Measurements from ENCODE around the gene SERPINA5.

The SERPINA5 gene

GRCh38 chr14:94581127-94581999, at the start of gene SERPINA5:
Gene SERPINA5, plus strand, starts transcription at chr14:94581426. Its CDS starts 5,937 bp downstream, at chr14:94587363.
- DNase-seq (ENCODE audit: low spot score): no peak

DNA sequence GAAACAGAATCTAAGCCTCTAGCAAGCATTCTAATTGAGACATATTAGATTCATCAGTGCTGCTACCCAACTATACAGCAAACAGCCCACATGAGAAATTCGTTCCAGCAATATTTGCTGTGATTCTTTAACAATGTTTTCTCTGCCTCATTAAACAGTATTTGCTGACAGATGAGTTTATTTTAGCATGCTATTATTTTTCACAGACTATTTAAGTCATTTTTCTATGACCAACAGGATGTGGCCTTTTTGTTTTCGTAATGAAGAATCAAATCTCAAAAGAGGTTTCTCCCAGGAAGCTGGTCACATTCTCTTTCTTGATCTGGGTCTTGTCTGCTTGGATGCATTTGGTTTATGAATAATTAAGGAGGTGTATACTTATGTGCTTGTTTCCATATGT, 48.8 kb upstream of the SERPINA5 start:
- no peak for DNase-seq (ENCODE audit: low spot score)

DNA sequence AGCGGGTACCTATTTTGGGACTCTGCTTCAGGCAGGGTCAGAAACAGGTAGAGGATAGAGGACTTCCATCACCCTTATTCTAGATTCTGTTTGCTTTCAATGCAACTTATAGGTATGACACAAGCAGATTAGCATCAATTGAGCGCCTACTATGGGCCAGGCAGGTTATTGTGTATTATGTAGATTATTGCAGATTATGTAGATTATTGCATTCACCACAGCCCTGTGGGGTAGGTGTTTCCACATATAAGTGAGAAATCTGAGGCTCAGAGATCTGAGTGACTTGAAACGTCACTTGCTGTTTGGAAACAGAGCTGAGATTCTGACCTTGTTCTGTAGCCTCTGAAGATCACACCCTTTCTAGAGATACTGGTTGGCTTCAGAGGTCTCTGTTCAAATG, 45.7 kb upstream of the SERPINA5 start:
- DNase-seq (ENCODE audit: low spot score): no peak

- no peak for DNase-seq (ENCODE audit: low spot score)
These were observed 44.4 kb upstream of the SERPINA5 start for GRCh38 chr14:94536836-94537235.

DNA sequence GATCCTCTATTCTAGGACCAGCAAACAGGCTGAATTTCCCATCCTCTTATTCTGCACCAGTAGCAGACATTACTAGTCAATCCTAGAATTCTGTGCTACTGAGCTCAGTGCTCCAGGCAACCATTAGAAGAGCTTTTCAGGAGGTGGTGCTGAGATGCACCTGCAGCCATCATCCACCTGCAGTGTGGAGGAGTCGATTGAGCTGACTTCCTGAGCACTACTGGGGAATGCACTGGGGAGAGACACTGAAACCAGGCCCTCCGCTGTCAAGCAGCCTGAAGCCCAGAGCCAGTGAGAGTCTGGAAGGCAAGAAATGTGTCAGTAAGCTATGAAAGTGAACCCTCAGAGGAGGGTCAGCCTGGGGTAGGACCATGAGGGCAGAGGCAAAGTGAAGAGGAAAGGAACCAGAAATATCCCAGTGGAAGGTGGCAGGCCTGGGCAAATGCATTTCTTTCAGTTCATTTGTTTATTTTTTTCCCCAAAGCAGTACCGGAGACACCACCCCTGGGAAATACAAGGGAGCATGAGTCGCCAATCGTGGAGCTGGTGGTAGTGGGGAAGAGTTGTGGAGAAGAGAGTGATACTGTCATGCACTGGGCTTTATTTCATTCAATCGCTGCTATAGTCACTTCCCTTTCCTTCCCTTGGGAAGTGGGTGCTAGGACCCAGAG, 43.0 kb upstream of the SERPINA5 start:
- no peak for DNase-seq (ENCODE audit: low spot score)

GRCh38 chr14:94539181-94539580, 42.0 kb upstream of the SERPINA5 start:
- DNase-seq (ENCODE audit: low spot score): no peak

DNA sequence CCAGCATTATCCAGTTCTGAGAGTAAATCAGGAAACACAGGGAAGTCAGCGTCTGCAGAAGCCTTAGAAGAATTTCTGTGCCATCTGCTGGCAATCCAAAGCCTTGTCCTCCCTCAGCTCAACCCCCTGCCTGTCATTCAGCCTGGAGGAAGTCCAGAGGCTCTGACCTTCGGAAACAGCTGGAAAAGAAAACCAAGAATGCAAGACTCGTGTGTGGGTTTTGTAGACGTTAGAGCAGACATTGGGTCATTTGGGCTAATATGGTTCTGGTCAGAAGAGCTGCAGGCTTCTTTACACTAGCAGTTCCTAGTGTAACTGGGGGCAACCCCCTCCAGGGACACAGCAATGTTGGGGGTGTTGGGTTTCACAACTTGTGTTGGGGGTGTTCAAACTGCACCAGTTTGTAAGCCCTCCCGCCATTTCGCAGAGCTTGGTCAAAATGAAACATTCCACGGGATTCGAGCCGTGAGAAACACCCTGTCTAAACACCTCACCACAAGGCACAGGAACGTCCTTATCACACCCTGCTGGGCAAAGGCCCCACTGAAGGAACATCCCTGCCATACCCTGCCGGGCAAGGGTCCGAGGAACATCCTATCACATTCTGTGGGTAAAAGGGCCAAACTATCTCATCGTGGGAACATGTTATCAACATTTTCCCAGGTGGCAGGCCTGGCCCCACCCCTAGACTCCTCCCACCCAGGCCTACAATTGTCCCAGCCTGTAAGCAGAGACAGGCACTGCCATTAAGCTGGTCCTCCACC, 41.0 kb upstream of the SERPINA5 start:
- no peak for DNase-seq (ENCODE audit: low spot score)

DNA sequence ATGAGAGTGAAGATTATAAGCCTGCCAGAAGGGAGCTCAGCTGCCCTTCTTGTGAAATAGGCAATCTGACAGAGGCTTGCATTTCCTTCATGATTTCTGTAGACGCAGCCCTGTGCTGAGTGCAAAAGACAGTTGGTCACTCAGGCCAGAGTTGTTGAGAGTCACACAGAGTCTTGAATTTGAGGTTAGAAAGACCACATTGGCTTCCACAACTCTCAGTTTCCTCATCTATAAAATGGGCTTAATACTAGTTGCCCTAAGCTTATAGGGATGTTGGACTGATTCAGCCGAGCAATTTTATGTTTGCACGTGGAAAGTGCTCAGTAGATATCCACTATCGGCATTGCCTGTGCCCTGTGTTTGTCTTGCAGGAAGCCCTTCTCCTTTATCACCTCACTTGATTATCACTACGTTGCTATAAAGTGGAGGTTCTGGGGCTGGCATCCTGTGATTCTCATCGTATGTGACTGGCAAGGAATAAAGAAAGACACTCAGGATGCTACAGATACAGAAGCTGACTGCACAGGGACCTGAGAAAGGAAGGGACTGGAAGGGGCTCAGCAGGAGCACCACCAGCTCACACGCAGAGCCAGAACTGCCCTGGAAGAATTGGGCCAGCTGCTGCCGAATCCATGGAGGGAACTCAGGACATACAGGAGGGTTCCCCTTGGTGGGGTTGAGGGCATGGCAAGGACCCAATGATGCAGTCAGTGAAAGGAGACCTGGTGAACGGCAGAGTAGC, 39.8 kb upstream of the SERPINA5 start:
- DNase-seq (ENCODE audit: low spot score): no peak

- DNase-seq (ENCODE audit: low spot score): no peak
These were observed 39.0 kb upstream of the SERPINA5 start for GRCh38 chr14:94542111-94542810.

DNA sequence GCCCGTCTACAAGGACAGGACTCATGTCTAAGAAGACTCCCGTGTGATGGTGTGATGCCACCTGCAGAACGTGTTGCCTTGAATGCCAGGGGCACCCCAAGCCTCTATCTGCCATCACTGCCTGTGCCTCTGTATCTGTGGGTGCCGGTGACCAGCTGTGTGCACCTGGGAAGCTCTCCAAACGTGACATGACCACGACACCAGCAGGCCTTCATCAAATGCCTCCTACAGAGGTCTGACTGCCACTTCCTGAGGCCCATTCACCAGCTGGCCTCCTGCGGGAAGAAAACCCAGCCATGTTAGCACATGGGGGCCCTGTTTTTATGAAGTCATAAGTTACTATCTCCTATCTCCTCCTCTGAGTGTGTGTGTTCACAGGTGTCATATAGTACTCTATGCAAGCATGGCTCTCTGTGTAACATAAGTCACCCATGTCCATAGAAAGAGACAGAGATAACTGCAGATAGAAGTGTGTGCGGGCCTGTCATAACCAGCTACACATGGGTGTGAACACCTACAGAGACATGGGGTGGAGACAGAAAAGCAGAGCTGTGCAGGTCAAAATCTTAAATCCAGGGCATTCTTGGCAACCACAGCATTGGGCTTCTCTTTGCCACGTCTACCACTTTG, 38.3 kb upstream of the SERPINA5 start:
- DNase-seq (ENCODE audit: low spot score): no peak

GRCh38 chr14:94543449-94544124, 37.6 kb upstream of the SERPINA5 start:
- no peak for DNase-seq (ENCODE audit: low spot score)

DNA sequence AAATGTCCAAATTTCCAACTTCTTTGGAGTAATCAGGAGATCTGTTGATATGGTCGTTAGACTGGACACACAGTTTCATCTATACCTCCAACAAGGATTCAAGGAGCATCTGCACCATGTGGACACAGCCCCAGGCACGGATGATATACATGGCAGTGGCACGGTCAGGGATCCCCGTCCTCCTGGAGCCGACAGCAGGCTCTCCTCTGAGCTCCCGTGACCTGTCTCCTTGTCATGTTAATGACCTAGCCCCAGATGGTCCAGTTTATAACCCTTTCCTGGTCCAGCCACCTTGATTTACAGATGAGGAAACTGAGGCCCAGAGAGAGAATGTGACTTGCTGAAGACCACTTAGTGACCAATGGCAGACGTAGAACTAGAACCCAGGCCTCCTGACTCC, 36.5 kb upstream of the SERPINA5 start:
- no peak for DNase-seq (ENCODE audit: low spot score)

- DNase-seq (ENCODE audit: low spot score): no peak
These were observed 35.9 kb upstream of the SERPINA5 start for GRCh38 chr14:94545131-94545841.

GRCh38 chr14:94547151-94547680, 34.0 kb upstream of the SERPINA5 start:
- DNase-seq (ENCODE audit: low spot score): no peak

- DNase-seq (ENCODE audit: low spot score): no peak
These were observed 33.5 kb upstream of the SERPINA5 start for GRCh38 chr14:94547726-94548125.

- DNase-seq (ENCODE audit: low spot score): no peak
These were observed 32.9 kb upstream of the SERPINA5 start for GRCh38 chr14:94548131-94548998.

DNA sequence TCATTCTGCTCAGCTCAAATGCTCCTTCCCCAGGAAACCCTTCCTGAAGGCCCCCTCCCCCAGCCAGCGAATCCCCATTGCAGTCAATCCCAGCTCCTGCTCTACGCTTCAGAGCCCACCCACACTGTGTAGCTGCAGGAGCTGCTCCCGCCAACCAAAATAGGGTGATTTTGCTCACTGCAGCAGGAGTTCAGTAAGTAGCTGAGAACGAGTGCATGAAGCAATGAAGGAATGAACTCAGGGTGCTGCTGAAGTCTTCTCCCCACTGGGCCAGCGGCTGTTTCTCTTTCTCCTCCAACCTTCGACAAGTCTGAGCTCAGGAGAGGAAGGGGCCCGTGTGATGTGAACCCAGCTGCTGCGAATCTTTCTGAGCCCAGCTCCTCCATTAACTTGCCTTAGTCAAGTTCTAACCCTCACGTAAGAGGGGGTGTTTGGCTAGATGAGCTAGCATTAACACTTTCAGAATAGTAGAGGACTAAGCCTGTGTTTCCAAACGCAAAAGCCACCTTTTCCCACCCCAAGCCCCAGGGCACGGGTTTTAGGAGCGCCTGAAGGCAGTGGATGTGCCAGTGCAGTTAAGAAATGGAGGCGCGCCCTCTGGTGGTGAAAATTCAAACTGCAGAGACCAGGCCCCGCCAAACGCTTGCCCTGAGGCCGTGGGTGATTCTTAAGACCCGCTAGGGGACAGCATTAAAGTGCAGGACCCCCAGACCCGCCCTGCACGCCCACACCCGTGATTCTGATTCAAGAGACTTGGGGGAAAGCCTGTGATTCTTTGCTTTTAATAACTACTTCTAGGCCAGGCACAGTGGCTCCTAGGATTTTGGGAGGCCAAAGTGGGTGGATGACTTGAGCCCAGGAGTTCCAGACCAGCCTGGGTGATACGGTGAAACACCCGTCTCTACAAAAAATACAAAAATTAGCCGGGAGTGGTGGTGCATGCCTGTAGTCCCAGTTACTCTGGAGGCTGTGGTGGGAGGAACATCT, 31.9 kb upstream of the SERPINA5 start:
- peak; percentile 8 for DNase-seq (ENCODE audit: low spot score)
